T-helper 2 cell (primary cell): Measurements from ENCODE around the gene ODAD3.
A peak's percentile ranks its signal among the peaks of the same experiment; 100 is the strongest.
"Not testable (repeated sequence)": the region's sequence is repeated elsewhere in the genome, so short reads cannot be mapped to it uniquely, and the experiment has no call there.

ENCODE experiments used
- DNase-seq, 5 experiments: peaks; one replicate each; pipeline versions ENCODE4 v3.0.0 to v3.0.0-alpha.2; 2012 to 2022
- total RNA-seq, 2 donors: gene quantifications; one replicate each; lab custom pipeline; 2026; lab: John Stamatoyannopoulos, UW

Gene ODAD3
- total RNA-seq, result 0 to 0.07 reads per million in 2 donors

- DNase-seq, result peak; percentile 86 to 100 (median 97)
These were observed at the start of gene ODAD3, which contains the start of gene PRKCSH for GRCh38 chr19:11435057-11435832. TSS of gene ODAD3 (minus strand) at chr19:11435121. CDS start at chr19:11435016, 105 bp downstream. TSS of gene PRKCSH (plus strand) at chr19:11435635. CDS start at chr19:11436118, 483 bp downstream.

GRCh38 chr19:11483366-11484111, 48.6 kb upstream of the ODAD3 start:
- DNase-seq, result no peak

- peak; percentile 79 to 92 (median 82) for DNase-seq
These were observed 47.6 kb upstream of the ODAD3 start for GRCh38 chr19:11482384-11483050.

- DNase-seq, result peak; percentile 21 to 89 (median 49)
These were observed 46.8 kb upstream of the ODAD3 start for GRCh38 chr19:11481534-11482383.

- DNase-seq, result no peak
These were observed 46.0 kb upstream of the ODAD3 start, which contains the start of gene ELAVL3 for GRCh38 chr19:11480715-11481533. TSS of gene ELAVL3 (minus strand) at chr19:11481046. CDS start at chr19:11480608, 438 bp downstream.

- no peak for DNase-seq
These were observed 45.2 kb upstream of the ODAD3 start for GRCh38 chr19:11479898-11480714.

- no peak for DNase-seq
These were observed 44.4 kb upstream of the ODAD3 start for GRCh38 chr19:11479090-11479897.

- DNase-seq, result no peak
These were observed 43.5 kb upstream of the ODAD3 start for GRCh38 chr19:11478167-11479089.

- no peak for DNase-seq
These were observed 40.9 kb upstream of the ODAD3 start for GRCh38 chr19:11475861-11476260.

- not testable (repeated sequence) for DNase-seq
These were observed 40.4 kb upstream of the ODAD3 start for GRCh38 chr19:11475343-11475742.

- no peak for DNase-seq
These were observed 38.8 kb upstream of the ODAD3 start for GRCh38 chr19:11473725-11474124.

- DNase-seq, result not testable (repeated sequence)
These were observed 33.4 kb upstream of the ODAD3 start for GRCh38 chr19:11468266-11468845.

- no peak for DNase-seq
These were observed 30.7 kb upstream of the ODAD3 start for GRCh38 chr19:11465600-11465999.

- DNase-seq, result no peak
These were observed 29.7 kb upstream of the ODAD3 start for GRCh38 chr19:11464333-11465265.

- DNase-seq, result peak in 1 of 5 experiments; percentile 55
These were observed 28.5 kb upstream of the ODAD3 start for GRCh38 chr19:11463391-11463790.

- no peak for DNase-seq
These were observed 26.5 kb upstream of the ODAD3 start for GRCh38 chr19:11461453-11461852.

- no peak for DNase-seq
These were observed 25.3 kb upstream of the ODAD3 start for GRCh38 chr19:11460207-11460606.
